ENCODE results near the gene STARD4. TPM values are rescaled to one million over a fixed set of nuclear protein-coding genes. Genes with fewer than 3 reads are reported as not detected.

STARD4 gene
- total RNA-seq, 4 donors from 2014 or later, result 0.49 to 2.7 (median 1.4) TPM

- Histone ChIP-seq H3K4me1 (no peaks in the 10 kb centered on the region), H3K27me3 (no peaks in the 10 kb centered on the region), H3K4me3 (no peak overlapping the region), H3K36me3 (no peaks in the 10 kb centered on the region), H3K27ac (no peak overlapping the region), H3K9me3 (no peaks in the 10 kb centered on the region)
- in situ Hi-C loops (cut with MboI; ENCODE audit: low sequenced_read_pairs in 4 of 4) (no loop called here), intact Hi-C loops (cut with DNase I; ENCODE audit: low total_unique reads) (no loop called here)
- no peak for ATAC-seq
- no peak for DNase-seq
- TF ChIP-seq CTCF (IDR thresholded peaks at IDR 0.05 in 4 of 5, conservative IDR thresholded peaks at IDR 0.05 in 1 of 5), result no peak
- TF ChIP-seq POLR2A (IDR thresholded peaks at IDR 0.05), result no peak
Measured at GRCh38 chr5:111535879-111536549, 23.7 kb upstream of the STARD4 start.

- H3K36me3 ChIP-seq, result no peaks in the 10 kb centered on the region
- H3K4me1 ChIP-seq, result no peaks in the 10 kb centered on the region
- DNase-seq, result no peak
- no peak for TF ChIP-seq POLR2A (IDR thresholded peaks at IDR 0.05)
- TF ChIP-seq CTCF (IDR thresholded peaks at IDR 0.05 in 4 of 5, conservative IDR thresholded peaks at IDR 0.05 in 1 of 5), result no peak
- intact Hi-C loops (cut with DNase I; ENCODE audit: low total_unique reads), result loop anchor here (5.0 kb wide), 1 partner anchor 614 kb away; no protein-coding TSS in a partner anchor
- H3K27ac ChIP-seq, result no peak overlapping the region
- ATAC-seq, result no peak
- H3K9me3 ChIP-seq, result no peaks in the 10 kb centered on the region
- no peaks in the 10 kb centered on the region for H3K27me3 ChIP-seq
- H3K4me3 ChIP-seq, result no peak overlapping the region
- in situ Hi-C loops (cut with MboI; ENCODE audit: low sequenced_read_pairs in 4 of 4), result no loop called here
Measured at GRCh38 chr5:111532886-111533582, 20.7 kb upstream of the STARD4 start.

GRCh38 chr5:111530298-111530740 is 18.0 kb upstream of the STARD4 start:
- Histone ChIP-seq H3K4me1 (no peaks in the 10 kb centered on the region), H3K36me3 (no peaks in the 10 kb centered on the region), H3K27me3 (no peaks in the 10 kb centered on the region), H3K27ac (peak overlapping the region in 3 of 4 donors; percentile 44 to 54 (median 46)), H3K4me3 (no peak overlapping the region), H3K9me3 (no peaks in the 10 kb centered on the region)
- no peak for TF ChIP-seq POLR2A (IDR thresholded peaks at IDR 0.05)
- TF ChIP-seq CTCF (IDR thresholded peaks at IDR 0.05 in 4 of 5, conservative IDR thresholded peaks at IDR 0.05 in 1 of 5), result no peak
- DNase-seq (peak; percentile 44 to 58), ATAC-seq (peak; percentile 65)
- in situ Hi-C loops (cut with MboI; ENCODE audit: low sequenced_read_pairs in 4 of 4), result no loop called here
- intact Hi-C loops (cut with DNase I; ENCODE audit: low total_unique reads), result loop anchor here (5.0 kb wide), 1 partner anchor 617 kb away; no protein-coding TSS in a partner anchor

- in situ Hi-C loops (cut with MboI; ENCODE audit: low sequenced_read_pairs in 4 of 4) (no loop called here), intact Hi-C loops (cut with DNase I; ENCODE audit: low total_unique reads) (no loop called here)
- TF ChIP-seq POLR2A (IDR thresholded peaks at IDR 0.05) (no peak), CTCF (IDR thresholded peaks at IDR 0.05 in 4 of 5, conservative IDR thresholded peaks at IDR 0.05 in 1 of 5) (no peak)
- H3K9me3 ChIP-seq, result no peaks in the 10 kb centered on the region
- no peak for ATAC-seq
- H3K4me3 ChIP-seq, result no peak overlapping the region
- no peak overlapping the region for H3K27ac ChIP-seq
- no peaks in the 10 kb centered on the region for H3K36me3 ChIP-seq
- no peaks in the 10 kb centered on the region for H3K27me3 ChIP-seq
- no peak for DNase-seq
- no peaks in the 10 kb centered on the region for H3K4me1 ChIP-seq
Measured at GRCh38 chr5:111528056-111528455, 15.7 kb upstream of the STARD4 start.

Data from gastrocnemius medialis (tissue), 4 donors.